ENCODE measurements around the gene CHST11.
"Not testable (repeated sequence)": the region's sequence is repeated elsewhere in the genome, so short reads cannot be mapped to it uniquely, and the experiment has no call there.

DNA sequence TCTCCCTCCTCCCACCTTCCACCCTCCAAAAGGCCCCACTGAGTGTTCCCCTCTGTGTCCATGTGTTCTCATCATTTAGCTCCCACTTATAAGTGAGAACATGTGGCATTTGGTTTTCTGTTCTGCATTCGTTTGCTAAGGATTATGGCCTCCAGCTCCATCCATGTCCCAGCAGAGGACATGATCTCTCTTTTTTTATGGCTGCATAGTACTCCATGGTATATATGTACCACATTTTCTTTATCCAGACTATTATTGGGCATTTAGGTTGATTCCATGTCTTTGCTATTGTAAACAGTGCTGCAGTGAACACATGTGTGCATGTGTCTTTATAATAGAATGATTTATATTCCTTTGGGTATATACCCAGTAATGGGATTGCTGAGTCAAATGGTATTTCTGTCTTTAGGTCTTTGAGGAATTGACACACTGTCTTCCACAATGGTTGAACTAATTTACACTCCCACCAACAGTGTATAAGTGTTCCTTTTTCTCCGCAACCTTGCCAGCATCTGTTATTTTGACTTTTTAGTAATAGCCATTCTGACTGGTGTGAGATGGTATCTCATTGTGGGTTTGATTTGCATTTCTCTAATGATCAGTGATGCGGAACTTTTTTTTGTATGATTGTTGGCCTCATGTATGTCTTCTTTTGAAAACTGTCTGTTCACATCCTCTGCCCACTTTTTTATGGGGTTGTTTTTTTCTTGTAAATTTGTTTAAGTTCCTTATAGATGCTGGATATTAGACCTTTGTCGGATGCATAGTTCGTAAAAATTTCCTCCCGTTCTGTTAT lies 287.2 kb downstream of the CHST11 start:
- TF ChIP-seq, protein P1, sequence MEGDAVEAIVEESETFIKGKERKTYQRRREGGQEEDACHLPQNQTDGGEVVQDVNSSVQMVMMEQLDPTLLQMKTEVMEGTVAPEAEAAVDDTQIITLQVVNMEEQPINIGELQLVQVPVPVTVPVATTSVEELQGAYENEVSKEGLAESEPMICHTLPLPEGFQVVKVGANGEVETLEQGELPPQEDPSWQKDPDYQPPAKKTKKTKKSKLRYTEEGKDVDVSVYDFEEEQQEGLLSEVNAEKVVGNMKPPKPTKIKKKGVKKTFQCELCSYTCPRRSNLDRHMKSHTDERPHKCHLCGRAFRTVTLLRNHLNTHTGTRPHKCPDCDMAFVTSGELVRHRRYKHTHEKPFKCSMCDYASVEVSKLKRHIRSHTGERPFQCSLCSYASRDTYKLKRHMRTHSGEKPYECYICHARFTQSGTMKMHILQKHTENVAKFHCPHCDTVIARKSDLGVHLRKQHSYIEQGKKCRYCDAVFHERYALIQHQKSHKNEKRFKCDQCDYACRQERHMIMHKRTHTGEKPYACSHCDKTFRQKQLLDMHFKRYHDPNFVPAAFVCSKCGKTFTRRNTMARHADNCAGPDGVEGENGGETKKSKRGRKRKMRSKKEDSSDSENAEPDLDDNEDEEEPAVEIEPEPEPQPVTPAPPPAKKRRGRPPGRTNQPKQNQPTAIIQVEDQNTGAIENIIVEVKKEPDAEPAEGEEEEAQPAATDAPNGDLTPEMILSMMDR (IDR thresholded peaks at IDR 0.05; ENCODE audit: insufficient read depth, low read length, poor library complexity, severe bottlenecking): not testable (repeated sequence)
- TF ChIP-seq EZH2phosphoT487 (conservative IDR thresholded peaks at IDR 0.05; ENCODE audit: low read length): not testable (repeated sequence)
